Left ventricle myocardium superior (tissue), 1 donor: Measurements from ENCODE around the gene RBM33. TPM values are rescaled to one million over a fixed set of nuclear protein-coding genes. Genes with fewer than 3 reads are reported as not detected.

Source experiments
- ATAC-seq: fragments of 200-7000 bp; cut with Tn5 transposase; one replicate; pipeline ENCODE4 v1.9.1; 2020; ENCODE audit warnings: mild to moderate bottlenecking, moderate library complexity
- DNase-seq: peaks from one replicate; pipeline ENCODE4 v3.0.0-alpha.2; 2020
- intact Hi-C: fragments of 100-400 bp; cut with micrococcal nuclease; formaldehyde crosslinking; loops from one replicate; pipeline ENCODE4 v1.11.0; 2022
- total RNA-seq: library from RNA; stranded (reverse); fragmentation: NEBNext Ultra II Directional; extraction: Animal tissue kit (Norgen Biotek cat#: 25700); gene quantifications from one replicate; pipeline ENCODE4 v1.2.1, GENCODE V29; 2021
- donor health status: DM: no; HTN: yes; CAD: no; lungs with severe emphysema.

The RBM33 gene
- total RNA-seq, 1 donor from 2014 or later, result 37.8 TPM

- DNase-seq, result peak; percentile 8
- no peak for ATAC-seq
- intact Hi-C loops, result no loop called here
Measured at GRCh38 chr7:155824227-155824886, 179.9 kb downstream of the RBM33 start.

DNA sequence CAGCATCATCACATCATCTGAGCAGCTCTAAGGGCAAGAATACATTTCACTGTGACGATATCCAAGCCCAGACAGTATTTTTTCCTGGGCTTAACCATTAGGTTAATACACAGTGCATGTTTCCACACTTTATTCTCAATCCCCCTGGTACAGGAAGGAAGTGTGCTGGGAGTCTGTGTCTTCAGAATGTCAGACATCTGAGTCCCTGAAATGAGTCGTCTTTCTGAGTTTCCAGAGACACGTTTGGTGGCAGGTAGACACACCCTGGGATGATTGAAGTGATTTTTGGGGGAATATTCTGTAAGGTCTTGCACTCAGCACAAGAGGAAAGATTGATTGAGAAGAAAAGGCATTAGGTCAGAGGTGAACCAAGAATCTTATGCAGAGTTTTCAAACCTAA, 180.9 kb downstream of the RBM33 start:
- no peak for ATAC-seq

GRCh38 chr7:155829796-155830470, 185.5 kb downstream of the RBM33 start:
- DNase-seq (peak; percentile 16), ATAC-seq (no peak)
- intact Hi-C loops, result loop anchor here (5.0 kb wide), 1 partner anchor 177 kb away; no protein-coding TSS in a partner anchor

More for the DNA sequence above, 180.9 kb downstream of the RBM33 start:
- intact Hi-C loops, result loop anchor here (5.0 kb wide), 1 partner anchor 182 kb away; no protein-coding TSS in a partner anchor
- DNase-seq, result no peak

Other genes starting within 250 kb of the RBM33 start
- gene EN2, start 186.5 kb upstream of the RBM33 start, total RNA-seq, result not detected
- not detected for gene CNPY1, start 98.1 kb upstream of the RBM33 start, total RNA-seq
- not detected for gene SHH, start 167.8 kb downstream of the RBM33 start, total RNA-seq